NCI-H446 (cell line): Measurements from ENCODE around the gene NLGN1.

Experiments
- DNase-seq, 2 experiments: peaks; one replicate each; lab custom pipeline; 2025; lab: John Stamatoyannopoulos, UW

The NLGN1 gene

GRCh38 chr3:173762501-173762900 is 365.0 kb downstream of the NLGN1 start:
- peak in 1 of 2 experiments; percentile 35 for DNase-seq

- no peak for DNase-seq
These were observed 372.5 kb downstream of the NLGN1 start for GRCh38 chr3:173770011-173770410.

DNA sequence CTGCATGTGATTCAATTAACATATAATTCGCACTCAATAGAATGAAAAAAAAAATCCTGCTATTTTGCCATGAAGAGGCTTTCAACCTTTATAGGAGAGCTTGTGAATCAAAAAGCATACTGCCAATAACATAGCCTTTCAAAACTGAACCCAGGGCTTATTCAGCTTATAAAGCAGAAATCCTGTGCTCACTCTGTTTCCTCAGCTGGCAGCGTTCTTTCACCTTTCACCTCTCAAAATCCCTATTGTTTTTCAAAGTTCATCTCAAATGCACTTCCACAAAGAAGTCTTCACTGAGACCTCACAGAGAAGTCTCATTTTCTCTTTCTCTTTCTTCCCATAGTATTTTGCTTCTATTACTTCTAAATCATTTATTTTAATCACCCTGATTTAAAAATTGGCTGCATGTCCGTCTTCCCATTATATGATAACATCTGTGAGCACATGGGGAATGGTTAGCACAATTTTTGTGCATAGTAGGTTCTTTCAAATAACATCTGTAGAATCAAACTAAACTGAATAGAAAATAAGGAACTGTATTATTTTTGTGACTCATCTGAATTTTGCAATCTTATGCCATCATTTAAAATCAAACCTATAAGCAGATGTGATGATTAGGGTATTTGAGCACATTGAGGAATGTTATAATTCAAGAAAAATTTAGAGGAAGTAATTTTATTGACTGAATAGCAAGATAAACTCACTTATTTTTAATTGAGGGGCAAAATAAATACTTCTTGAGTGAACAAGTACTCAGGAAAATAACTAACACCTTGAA is 373.4 kb downstream of the NLGN1 start:
- no peak for DNase-seq

DNA sequence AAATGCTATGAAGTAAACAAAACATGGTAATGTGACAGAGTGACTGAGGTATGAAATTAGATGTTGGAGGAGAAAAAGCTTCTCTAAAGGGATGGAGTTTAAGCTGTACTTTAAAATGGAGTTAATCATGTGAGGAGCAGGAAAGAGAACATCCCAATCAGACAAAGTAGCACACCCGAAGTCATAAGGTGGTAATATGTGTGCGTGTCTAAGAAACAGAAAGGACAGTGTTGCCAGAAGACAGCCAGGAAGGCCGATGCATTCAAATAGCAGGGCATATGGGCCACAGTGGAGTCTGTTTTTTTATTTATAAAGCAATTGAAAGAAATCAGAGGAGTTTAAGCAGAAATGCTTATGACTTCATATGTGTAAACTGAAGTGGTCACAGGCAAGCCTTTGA is 376.3 kb downstream of the NLGN1 start:
- DNase-seq, result peak in 1 of 2 experiments; percentile 41

- DNase-seq, result no peak
These were observed 376.8 kb downstream of the NLGN1 start for GRCh38 chr3:173774294-173774693.

- peak; percentile 54 to 68 for DNase-seq
These were observed 380.7 kb downstream of the NLGN1 start for GRCh38 chr3:173778251-173778650.

DNA sequence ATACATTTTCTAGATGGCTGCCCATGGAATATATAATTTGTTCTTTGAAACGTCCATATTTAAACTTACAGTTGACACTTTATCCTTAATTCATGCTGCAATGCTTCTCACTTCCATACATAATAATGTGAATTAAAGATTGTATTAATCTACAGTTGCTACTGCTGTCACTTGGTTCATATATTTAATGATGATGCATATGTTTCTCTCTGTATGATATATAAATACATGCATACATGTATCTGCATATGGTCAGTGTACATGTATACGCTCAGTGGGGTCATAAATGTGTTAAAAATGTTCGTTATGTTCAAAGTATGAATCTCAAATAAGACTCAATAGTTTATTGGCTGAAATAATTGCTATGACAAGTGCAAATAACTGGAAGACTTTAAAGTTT is 382.5 kb downstream of the NLGN1 start:
- no peak for DNase-seq

- peak; percentile 72 to 85 for DNase-seq
These were observed 387.5 kb downstream of the NLGN1 start for GRCh38 chr3:173785004-173785403.

GRCh38 chr3:173789530-173790162 is 392.1 kb downstream of the NLGN1 start:
- no peak for DNase-seq

- no peak for DNase-seq
These were observed 396.4 kb downstream of the NLGN1 start for GRCh38 chr3:173793963-173794362.

- DNase-seq, result no peak
These were observed 398.9 kb downstream of the NLGN1 start for GRCh38 chr3:173796405-173796804.

GRCh38 chr3:173796890-173797289 is 399.3 kb downstream of the NLGN1 start:
- DNase-seq, result no peak

DNA sequence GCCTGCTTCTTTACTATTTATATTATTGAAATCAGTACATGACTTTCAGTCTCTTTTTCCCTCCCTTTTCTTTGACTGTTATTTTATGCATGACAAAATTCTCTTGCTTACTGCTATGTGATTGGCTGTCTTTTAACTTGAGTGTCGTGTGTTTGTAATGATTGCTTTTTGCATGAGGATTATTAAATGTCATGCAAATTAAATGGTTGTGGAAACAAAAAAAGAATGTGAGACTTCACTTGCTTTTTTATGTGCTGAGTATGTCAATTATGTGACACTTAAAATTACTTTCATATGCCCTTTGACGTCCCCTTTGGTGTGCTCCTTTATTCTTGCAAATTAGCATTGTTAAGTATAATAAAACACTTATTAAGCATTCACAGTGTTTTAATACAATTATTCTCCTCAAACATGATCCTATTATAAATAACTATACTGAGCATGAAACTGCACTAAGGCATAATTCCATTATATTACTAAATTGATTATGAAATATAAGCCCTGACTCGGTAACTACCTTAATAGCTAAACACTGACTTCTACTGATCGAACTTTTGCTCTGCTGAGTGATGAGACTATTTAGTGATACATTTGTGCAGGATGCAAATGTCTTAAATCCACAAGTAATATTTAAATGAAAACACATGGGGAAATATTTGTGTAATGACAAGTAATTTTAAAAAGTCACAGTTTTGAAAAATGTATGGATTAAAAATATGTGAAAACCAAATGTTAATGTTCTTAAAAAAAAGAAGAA is 401.7 kb downstream of the NLGN1 start:
- DNase-seq, result no peak

DNA sequence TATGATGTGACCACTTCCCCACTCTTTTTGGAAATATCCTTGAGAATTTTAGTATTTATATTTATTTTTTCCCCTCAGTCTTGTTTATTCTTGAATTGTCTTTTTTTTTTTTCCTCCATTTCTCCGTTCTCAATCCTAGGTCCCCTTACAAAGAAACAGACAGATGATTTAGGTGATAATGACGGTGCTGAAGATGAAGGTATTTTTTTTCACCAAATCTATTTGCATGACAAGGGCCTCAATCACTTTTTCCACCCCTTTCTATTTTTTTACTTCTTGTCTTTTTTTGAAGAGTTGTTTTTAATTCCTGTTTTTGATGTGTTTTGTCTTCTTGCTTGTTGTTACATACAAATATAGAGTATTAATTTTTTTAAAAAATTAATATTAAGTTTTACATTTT is 402.6 kb downstream of the NLGN1 start:
- no peak for DNase-seq

DNA sequence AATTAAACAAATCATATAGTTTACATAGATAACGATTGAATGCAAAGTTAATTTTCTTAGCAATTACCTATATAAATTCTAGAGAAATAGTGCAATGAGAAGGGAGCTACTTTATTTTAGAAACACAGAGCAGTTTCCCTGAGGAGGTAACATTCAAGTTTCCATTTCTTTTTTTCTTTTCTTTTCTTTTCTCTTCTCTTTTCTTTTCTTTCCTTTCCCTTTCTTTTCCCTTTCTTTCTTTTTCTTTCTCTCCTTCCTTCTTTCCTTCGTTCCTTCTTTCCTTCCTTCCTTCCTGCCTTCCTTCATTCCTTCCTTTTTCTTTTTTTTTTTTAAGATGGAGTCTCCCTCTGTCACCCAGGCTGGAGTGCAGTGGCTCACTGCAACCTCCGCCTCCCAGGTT is 417.3 kb downstream of the NLGN1 start:
- no peak for DNase-seq

- no peak for DNase-seq
These were observed 421.8 kb downstream of the NLGN1 start for GRCh38 chr3:173819368-173819767.

DNA sequence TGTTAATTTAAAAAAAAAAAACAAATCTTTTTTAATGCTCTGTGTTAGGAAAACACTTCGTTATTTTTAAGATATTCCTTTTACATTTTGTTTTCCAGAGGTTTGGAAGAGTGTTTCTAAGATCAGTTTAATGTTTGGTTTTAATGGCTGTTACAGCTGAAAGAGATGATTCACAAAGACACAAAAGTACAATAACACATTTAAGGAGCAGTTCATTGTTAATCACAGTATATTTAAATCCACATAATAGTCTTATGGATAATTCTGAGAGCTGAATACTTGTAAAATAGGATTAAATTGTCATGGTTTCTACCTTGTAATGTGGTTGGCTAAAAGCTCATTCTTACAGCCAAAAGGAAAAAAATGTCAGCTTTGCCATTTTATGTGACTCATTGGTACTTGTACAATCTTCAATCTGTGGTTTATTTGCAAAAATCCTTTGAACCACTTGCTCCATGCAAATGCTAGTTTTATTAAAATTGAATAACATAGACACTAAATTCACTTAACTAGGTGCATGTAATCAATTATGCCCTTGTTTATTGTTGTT is 426.4 kb downstream of the NLGN1 start:
- no peak for DNase-seq

DNA sequence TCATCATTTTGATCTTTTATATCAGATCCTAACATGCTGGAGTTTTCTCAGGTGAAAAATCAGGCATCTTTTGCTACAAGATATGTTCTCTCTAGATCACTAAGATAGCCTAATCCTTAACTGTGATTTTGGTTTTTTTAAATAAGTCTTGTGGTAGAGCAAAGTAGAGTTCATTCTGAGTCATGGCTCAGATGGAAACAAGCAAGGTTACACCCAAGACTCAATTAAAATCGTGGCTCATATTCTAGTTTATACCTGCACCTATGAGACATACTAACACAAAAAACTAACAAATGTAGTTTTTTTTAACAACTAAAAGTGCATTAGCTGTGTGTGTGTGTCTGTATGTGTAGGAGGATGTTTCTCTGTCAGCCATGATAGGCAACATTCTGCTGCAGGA is 428.2 kb downstream of the NLGN1 start:
- no peak for DNase-seq

- no peak for DNase-seq
These were observed 428.9 kb downstream of the NLGN1 start for GRCh38 chr3:173826416-173826815.

- no peak for DNase-seq
These were observed 429.5 kb downstream of the NLGN1 start for GRCh38 chr3:173826901-173827609.

DNA sequence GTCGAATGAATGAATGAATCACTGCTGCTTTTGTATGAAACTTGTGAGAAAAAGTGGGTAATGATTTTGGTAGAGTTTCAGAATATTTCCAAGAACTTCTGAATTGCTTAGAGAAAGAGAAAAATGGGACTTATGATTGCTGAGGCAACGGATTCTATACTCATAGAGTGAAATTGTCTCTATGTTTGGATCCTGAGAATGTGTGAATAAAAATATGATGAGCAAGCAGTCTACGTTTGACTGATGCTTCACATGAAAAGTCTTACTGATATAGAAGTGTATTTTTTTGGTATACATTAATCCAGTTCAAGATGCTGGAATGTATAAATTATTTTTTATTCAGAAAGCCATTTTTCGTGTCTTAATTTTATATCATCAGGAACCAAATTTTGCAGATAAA is 441.1 kb downstream of the NLGN1 start:
- DNase-seq, result no peak

GRCh38 chr3:173839859-173840258 is 442.3 kb downstream of the NLGN1 start:
- no peak for DNase-seq
